GM18861 (cell line): Measurements from ENCODE around the gene UBE4B.
A peak's percentile ranks its signal among the peaks of the same experiment; 100 is the strongest.
"Not testable (repeated sequence)": the region's sequence is repeated elsewhere in the genome, so short reads cannot be mapped to it uniquely, and the experiment has no call there.

Experiments
- ATAC-seq: cut with Tn5 transposase; IDR thresholded peaks from one replicate; pipeline ENCODE4 v1.9.1; 2021; ENCODE audit not compliant: unreplicated experiment

UBE4B gene

GRCh38 chr1:10070206-10070605, 37.4 kb downstream of the UBE4B start:
- no peak for ATAC-seq

- no peak for ATAC-seq
These were observed 38.9 kb downstream of the UBE4B start for GRCh38 chr1:10071640-10072039.

GRCh38 chr1:10073371-10073770, 40.6 kb downstream of the UBE4B start:
- ATAC-seq = not testable (repeated sequence)

- ATAC-seq = peak; percentile 63
These were observed 41.5 kb downstream of the UBE4B start for GRCh38 chr1:10074059-10074851.

- no peak for ATAC-seq
These were observed 42.3 kb downstream of the UBE4B start for GRCh38 chr1:10074852-10075730.

DNA sequence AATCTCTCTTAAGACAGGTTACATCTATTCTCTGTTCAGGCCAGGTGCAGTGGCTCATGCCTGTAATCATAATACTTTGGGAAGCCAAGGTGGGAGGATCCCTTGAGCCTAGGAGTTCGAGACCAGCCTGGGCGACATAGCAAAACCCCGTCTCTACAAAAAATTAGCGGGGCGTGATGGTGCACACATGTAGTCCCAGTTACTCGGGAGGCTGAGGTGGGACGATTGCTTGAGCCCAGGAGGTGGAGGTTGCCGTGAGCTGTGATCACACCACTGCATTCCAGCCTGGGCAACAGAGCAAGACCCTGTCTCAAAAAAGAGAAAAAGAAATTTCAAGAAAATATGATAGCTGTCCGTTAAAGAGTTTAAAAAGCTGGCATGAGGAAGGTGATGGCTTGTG, 43.0 kb downstream of the UBE4B start:
- ATAC-seq = no peak

- ATAC-seq = no peak
These were observed 45.7 kb downstream of the UBE4B start for GRCh38 chr1:10078494-10078893.

GRCh38 chr1:10080523-10080922, 47.8 kb downstream of the UBE4B start:
- no peak for ATAC-seq

DNA sequence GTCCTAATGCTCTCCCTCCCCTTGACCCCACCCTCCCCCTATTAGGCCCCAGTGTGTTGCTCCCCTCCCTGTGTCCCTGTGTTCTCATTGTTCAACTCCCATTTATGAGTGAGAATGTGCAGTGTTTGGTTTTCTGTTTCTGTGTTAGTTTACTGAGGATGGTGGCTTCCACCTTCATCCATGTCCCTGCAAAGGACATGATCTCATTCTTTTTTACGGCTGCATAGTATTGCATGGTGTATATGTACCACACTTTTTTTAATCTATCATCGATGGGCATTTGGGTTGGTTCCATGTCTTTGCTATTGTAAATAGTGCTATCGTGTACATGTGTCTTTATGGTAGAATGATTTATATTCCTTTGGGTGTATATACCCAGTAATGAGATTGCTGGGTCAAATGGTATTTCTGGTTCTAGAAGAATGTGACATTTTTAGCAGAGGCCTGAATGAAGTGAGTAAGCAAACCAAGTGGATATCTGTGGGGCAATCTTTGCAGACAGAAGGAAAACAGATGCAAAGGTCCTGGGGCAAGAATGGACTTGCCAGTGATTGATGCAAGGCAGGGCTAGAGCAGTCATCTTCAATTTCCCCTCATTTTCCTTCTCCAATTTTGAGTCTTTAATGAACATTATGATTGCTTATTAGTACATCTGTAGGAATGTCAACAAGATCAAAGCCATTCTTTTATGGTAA, 50.2 kb downstream of the UBE4B start:
- ATAC-seq = no peak

- no peak for ATAC-seq
These were observed 51.3 kb downstream of the UBE4B start for GRCh38 chr1:10084045-10084444.

DNA sequence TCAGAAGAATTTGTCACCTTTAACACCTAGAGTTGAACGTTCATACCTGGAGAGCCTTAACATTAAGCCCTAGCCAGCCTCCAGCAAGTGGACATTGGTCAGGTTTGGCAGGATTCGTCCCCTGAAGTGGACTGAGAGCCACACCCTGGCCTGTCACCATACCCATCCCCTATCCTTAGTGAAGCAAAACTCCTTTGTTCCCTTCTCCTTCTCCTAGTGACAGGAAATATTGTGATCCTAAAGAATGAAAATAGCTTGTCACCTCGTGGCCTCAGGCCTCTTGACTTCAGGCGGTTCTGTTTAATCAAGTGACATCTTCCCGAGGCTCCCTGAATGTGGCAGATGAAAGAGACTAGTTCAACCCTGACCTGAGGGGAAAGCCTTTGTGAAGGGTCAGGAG, 52.3 kb downstream of the UBE4B start:
- ATAC-seq = no peak

- no peak for ATAC-seq
These were observed 54.5 kb downstream of the UBE4B start for GRCh38 chr1:10087210-10087609.

- no peak for ATAC-seq
These were observed 69.2 kb downstream of the UBE4B start for GRCh38 chr1:10101929-10102328.

DNA sequence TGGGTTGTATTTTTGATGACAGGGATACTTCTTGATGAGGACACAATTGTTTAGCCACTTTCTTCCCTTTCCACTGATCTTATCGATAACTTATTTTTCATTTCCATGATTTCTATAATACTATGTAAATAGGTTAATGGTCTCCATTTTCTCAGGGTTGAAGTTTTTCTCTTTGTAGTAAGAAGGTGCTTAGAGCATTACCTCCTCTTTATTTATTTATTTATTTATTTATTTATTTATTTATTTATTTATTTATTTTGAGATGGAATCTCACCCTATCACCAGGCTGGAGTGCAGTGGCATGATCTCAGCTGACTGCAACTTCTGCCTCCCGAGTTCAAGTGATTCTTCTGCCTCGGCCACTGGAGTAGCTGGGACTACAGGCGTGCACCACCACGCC, 70.4 kb downstream of the UBE4B start:
- no peak for ATAC-seq

GRCh38 chr1:10104834-10105233, 72.1 kb downstream of the UBE4B start:
- ATAC-seq = no peak

- ATAC-seq = no peak
These were observed 72.7 kb downstream of the UBE4B start for GRCh38 chr1:10105484-10105883.

DNA sequence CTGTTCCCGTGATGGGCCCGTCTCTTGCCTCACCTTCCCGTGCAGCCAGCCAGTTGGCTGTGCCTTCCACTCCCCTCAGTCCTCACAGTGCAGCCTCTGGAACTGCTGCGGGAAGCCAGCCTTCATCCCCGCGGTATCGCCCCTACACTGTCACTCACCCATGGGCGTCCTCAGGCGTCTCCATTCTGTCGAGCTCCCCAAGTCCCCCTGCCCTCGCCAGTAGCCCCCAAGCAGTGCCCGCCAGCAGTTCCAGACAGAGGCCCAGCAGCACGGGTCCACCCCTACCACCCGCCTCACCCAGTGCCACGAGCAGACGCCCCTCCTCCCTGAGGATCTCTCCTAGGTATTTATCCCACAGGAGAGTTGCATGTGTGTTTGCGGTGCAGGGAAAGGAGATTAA, 73.5 kb downstream of the UBE4B start:
- ATAC-seq = no peak

GRCh38 chr1:10106756-10107475, 74.2 kb downstream of the UBE4B start:
- ATAC-seq = no peak

DNA sequence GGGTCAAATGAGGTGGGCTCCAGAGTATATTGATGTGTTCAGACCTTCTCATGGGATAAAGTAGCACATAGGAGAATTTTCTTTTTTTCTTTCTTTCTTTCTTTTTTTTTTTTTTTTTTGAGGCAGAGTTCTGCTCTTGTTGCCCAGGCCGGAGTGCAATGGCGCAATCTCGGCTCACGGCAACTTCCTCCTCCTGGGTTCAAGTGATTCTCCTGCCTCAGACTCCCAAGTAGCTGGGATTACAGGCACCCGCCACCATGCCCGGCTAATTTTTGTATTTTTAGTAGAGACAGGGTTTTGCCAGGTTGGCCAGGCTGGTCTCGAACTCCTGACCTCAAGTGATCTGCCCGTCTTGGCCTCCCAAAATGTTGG, 74.7 kb downstream of the UBE4B start:
- not testable (repeated sequence) for ATAC-seq

DNA sequence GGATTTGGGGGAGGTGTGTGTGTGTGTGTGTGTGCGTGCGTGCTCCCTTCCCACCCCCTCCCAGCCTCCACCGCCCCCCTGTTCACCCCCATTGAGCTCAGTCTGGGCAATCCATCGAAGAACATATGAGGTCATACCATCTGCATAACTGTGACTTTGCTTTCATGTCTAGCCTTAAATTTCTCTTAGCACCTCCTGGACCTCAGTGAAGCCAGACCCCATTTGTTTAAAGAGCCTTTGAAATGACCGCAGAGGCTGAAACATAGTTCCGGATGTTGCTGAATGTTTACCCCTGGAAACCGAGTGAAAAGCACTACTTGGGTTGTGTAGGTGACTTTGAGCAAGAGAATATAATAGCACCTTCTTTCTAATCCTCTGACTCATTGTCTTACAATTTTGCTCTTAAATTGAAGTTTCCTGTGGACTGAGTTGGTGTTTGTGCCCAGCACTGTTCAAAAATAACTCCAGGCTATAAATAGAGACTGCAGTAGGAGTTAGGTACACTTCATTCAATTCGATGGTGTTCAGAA, 75.4 kb downstream of the UBE4B start:
- no peak for ATAC-seq
